Kidney capillary endothelial cell (primary cell): ENCODE measurements around the gene GEMIN2.
"Not testable (repeated sequence)": the region's sequence is repeated elsewhere in the genome, so short reads cannot be mapped to it uniquely, and the experiment has no call there.

Experiments used
- DNase-seq: peaks from one replicate; pipeline ENCODE4 v3.0.0-alpha.2; 2018; ENCODE audit warnings: low spot score

Gene GEMIN2

GRCh38 chr14:39114073-39114838 is at the start of gene GEMIN2:
Gene GEMIN2 (plus strand): TSS chr14:39114323. CDS start chr14:39114339, 16 bp downstream.
- DNase-seq = peak; percentile 95

- not testable (repeated sequence) for DNase-seq
Observed at GRCh38 chr14:39069169-39069805, 44.8 kb upstream of the GEMIN2 start.

GRCh38 chr14:39069923-39070322 is 44.2 kb upstream of the GEMIN2 start:
- DNase-seq = no peak

- no peak for DNase-seq
Observed at GRCh38 chr14:39071096-39071495, 43.0 kb upstream of the GEMIN2 start.

GRCh38 chr14:39080886-39081285 is 33.2 kb upstream of the GEMIN2 start:
- DNase-seq = no peak

DNA sequence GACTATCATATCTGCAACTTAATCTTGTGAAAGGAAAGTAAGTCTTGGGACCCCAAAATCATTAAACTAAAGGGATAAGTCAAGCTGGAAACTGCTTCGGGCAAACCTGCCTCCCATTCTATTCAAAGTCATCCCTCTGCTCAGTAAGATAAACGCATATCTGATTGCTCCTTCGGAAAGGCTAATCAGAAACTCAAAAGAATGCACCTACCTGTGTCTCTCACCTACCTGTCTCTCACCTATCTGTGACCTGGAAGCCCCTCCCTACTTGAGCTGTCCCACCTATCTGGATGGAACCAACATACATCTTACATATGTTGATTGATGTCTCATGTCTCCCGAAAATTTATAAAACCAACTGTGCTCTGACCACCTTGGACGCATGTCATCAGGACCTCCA is 31.0 kb upstream of the GEMIN2 start:
- DNase-seq = no peak

GRCh38 chr14:39085933-39086332 is 28.2 kb upstream of the GEMIN2 start:
- no peak for DNase-seq

DNA sequence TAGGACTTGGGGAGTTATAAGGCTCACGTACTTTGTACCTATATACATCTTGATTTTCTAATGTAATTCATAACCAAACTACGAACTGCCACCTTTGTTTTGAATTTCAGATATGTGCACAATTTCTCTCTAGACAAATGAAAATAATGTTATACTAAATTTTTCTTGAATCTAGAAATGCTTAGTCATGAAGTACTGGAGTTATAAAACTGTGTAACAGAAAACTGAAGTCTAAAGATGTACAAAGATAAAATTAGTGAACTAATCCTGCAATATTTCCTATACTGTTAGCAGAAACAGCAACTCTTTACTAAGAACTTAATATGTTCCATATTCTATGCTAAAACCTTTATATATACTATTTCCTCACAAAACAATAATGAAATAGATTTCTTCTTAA is 26.6 kb upstream of the GEMIN2 start:
- DNase-seq = no peak

- DNase-seq = no peak
Observed at GRCh38 chr14:39090548-39091111, 23.5 kb upstream of the GEMIN2 start.

- no peak for DNase-seq
Observed at GRCh38 chr14:39091716-39092115, 22.4 kb upstream of the GEMIN2 start.

DNA sequence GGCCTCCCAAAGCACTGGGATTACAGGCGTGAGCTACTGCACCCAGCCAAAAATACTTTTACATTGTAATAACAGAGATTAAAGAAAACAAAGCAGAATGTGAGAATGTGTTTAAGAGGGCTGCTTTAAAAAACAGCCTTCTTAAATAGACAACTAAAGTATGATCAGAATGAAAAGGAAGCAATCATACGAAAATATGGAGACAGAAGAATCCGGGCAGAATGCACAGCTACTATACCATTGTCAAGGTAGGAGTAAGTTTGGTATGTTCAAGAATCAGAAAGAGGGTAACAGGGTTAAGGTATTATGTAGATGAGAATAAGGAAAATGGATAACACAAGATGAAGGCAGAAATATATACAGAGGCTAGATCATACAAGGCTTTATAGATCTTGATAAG is 19.6 kb upstream of the GEMIN2 start:
- no peak for DNase-seq

DNA sequence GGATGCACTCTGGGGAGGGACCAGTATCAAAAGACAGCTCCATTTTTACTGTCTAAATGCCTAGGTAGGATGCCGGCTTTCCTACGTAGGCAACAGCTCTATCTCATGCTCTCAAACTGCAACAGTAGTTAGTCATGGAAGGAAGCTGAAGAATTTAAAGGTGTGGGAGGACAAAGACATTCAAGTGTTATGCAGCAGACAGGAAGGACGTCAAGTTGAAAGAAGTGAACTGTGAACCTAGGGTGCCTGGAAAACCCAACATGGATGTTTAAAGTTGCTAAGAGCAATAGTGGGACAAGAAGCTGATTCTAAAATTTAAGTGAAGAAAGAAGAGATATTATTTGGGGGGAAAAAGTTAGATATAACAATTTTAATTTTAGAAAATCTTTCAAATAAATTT is 17.0 kb upstream of the GEMIN2 start:
- DNase-seq = peak; percentile 69

- DNase-seq = not testable (repeated sequence)
Observed at GRCh38 chr14:39099215-39099614, 14.9 kb upstream of the GEMIN2 start.

DNA sequence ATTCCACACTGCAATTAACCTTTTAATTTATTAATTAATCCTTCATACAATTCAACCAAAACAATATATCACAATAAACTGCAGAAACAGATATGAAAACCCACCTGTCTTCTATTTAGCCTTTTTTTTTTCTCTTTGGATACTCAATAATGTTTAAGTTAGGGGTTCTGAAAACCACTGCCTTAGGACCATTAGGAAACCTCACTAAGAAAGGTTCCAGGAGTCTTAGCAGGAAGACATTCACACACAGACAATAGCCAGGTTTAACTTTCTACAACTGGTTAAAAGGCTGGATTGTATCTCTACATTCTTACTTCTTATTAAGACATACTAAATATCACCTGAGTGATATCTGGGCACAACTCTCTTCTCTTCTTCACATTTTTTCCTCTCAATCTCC is 14.4 kb upstream of the GEMIN2 start:
- no peak for DNase-seq

DNA sequence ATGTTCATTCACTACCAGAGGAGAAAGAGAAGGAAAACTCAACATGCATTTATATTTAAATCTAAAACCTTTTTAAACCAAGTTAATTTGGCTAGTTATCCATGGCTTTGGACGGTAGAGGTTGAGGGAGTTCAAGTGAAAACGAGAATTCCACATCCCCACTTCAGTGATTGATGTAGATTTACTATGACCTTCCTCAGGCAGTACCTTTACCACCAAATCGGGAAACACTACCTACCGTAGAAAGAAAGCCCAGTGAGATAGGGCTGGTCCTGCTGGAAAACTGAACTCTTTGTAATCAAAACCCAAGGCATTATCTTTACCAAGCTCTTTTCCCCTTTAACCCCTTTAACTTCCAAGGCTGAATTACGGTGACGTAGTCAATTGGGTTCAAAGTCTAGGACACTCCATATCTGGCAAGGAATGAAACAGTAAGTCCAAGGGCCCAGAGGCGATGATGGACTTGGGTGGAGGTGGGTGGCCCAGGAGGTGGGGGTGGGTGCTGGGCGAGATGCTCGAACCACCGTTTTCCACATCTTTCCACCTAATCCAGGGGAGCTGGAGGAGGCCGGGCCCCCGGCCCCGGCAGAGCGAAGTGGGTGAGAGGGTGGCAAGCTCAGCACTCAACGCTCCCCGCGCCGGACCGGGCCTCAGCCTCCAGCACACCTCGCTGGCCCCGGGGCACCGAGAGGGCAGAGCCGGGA is 11.7 kb upstream of the GEMIN2 start:
- no peak for DNase-seq

DNA sequence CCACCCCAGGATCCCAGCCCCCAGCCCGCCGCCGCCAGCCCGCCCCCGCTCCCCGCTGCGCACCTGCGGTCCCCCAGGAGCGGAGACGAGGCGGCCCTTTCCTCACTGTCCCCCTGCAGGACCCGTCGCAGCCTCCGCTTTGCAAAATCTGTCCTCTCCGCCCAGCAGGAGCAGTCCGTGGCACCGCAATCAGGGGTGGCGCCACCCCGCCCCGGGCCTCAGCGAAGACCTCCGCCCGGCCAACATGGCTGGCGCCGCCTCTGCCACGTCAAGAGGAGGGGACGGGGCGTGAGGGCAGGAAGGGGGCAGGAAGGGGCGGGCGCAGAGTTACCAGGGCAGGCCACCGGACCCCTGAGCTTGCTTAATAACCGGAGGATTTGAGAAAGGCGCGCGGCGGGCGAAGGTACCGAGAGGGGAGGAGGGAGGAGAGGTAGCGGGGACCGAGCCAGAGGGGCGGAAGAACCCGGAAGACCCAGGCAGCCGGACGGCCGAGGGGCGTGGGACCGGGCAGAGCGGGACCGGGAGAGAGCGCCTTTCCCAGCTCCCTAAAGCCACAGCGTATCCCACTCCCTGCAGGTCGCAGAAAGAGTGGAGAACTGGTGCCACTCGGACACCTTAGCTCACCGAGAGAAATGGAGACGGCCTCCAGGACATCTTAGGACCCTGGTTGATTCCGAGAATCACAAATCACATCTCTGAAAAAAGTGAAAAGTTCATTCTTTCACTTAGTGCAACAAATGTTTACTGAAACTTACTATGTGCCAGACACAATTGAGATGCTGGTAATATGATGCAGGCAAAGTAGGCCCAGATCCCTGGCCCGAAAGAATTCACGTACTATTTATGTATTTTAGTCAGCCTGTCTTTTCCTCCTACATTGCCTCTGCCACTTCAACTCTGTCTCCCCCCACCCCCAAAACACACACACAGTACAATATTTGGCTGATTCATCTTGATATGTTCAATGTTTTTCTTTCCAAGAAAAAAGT is 10.9 kb upstream of the GEMIN2 start, which contains the start of gene SEC23A:
Gene SEC23A, minus strand, starts transcription at position 267 of the 989 bp plus-strand sequence. CDS start 7,117 bp downstream, outside the sequence.
- peak; percentile 69 for DNase-seq

- DNase-seq = not testable (repeated sequence)
Observed at GRCh38 chr14:39104078-39104801, 9.9 kb upstream of the GEMIN2 start.

DNA sequence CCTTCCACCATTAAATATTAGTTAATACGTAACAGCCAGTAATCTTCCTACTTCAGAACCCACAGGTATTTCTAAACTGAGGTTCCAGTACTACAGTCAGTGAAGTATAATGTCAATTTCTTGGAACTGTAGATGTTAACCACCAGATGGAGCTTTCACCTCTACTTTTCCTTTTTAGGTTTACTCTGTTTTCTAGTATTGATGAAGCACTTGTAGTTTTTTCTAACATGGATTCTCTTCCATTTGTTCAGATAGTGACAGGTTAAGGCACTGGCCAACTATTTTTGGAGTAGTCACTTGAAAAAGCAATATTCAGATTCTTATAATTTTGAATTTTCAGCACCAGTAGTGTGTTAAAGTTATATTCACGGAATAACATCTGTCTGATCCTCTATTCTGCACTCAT is 6.5 kb upstream of the GEMIN2 start:
- DNase-seq = no peak

DNA sequence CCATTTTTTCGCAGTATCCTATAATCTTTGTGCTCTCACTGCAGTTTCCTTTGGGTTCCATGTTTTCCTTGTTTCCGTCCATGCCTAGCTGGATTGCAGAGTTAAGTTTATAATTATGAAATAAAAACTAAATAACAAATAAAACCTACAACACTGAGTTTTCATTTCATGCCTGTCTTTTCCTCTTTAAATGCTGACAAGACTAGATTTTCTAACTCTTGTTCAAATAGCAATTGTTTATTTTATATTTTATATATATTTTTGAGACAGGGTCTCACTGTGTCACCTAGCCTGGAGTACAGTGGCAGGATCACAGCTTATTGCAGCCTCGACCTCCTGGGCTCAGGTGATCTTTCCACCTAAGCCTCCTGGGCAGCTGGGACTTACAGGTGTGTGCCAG is 5.3 kb upstream of the GEMIN2 start:
- no peak for DNase-seq

GRCh38 chr14:39109893-39110715 is 4.0 kb upstream of the GEMIN2 start:
- no peak for DNase-seq
